Body of pancreas (tissue), 4 donors: ENCODE measurements around the gene APOH.

Source experiments
- CTCF ChIP-seq, 7 experiments: fragments of 450-650 bp in 4 of 7; fragments of 200-600 bp in 3 of 7; sonication (generic) in 3 of 7; IDR thresholded peaks; one replicate each; pipeline ENCODE4 v1.5.1; 2016 to 2019; ENCODE audit warnings: antibody characterized with exemption in 7 of 7
- POLR2A ChIP-seq, 3 donors: fragments of 450-650 bp; IDR thresholded peaks; one replicate each; pipeline ENCODE4 v1.6.1; 2016; ENCODE audit warnings: antibody characterized with exemption in 3 of 3, mild to moderate bottlenecking in 2 of 3

GRCh38 chr17:66272811-66273585, 43.8 kb upstream of the APOH start:
- no peak for TF ChIP-seq CTCF (IDR thresholded peaks at IDR 0.05)
- TF ChIP-seq POLR2A (IDR thresholded peaks at IDR 0.05): no peak
